ENCODE results near the gene SMIM22. TPM values are rescaled to one million over a fixed set of nuclear protein-coding genes. Genes with fewer than 3 reads are reported as not detected.

SMIM22 gene
- total and polyA plus RNA-seq, 2 of the 8 experiments (the other 6 are each of a cell fraction or from before 2014, with no cell fraction given) = not detected

DNA sequence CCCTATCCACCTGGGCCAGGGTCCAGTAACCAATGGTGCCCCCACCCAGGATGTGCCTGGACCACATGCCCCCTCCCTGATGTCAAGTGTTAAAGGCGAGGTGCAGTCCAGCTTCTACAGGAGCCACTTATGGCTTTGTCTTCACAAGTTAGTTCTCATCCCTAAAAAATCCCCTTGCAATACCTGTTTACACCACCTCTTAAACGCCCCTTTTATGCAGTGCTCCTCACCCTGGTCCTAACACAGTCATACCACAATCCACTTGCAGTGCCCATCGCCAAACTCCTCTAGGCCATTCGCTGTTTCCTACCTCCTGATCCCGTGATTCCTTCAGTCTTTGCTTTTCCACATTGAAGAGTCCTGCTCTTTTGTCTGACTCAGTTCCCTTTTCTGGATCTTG lies 44.8 kb downstream of the SMIM22 start:
- no peak overlapping the region for H3K14ac ChIP-seq (ENCODE audit: insufficient read length)
- no peak overlapping the region for H2BK20ac ChIP-seq (ENCODE audit: low read length)
- H3K27ac ChIP-seq (ENCODE audit: low read depth, low read length) = no peak overlapping the region
- H4K91ac ChIP-seq (replicated peaks; ENCODE audit: insufficient read length, low read length) = no peak overlapping the region
- no peak overlapping the region for H2AK5ac ChIP-seq (ENCODE audit: low read depth, low read length)
- no peak overlapping the region for H2AFZ ChIP-seq (ENCODE audit: low read length)
- H3K9me3 ChIP-seq (ENCODE audit: insufficient read depth in 2 of 2, low read depth in 1 of 2, low read length in 1 of 2) = no peaks in the 10 kb centered on the region
- peaks cover 2% of the 10 kb centered on the region; the same call in 1 of the 2 replicates for H3K79me1 ChIP-seq (ENCODE audit: low read depth, low read length)
- H3K4me3 ChIP-seq (ENCODE audit: extremely low read depth in 1 of 4, insufficient read depth in 2 of 4, low read depth in 3 of 4, low read length in 4 of 4) = no peak overlapping the region
- H2BK12ac ChIP-seq (ENCODE audit: low read depth, low read length) = no peak overlapping the region
- CTCF ChIA-PET (ENCODE audit: partially characterized antibody) = interaction anchor here (1.4 kb wide), 1 partner anchor 14 kb away, joined by 3 read pairs; no protein-coding TSS in a partner anchor
- no peak overlapping the region for H3K23ac ChIP-seq (ENCODE audit: insufficient read length)
- peaks cover 0 to 8% of the 10 kb centered on the region in 2 experiments for H4K20me1 ChIP-seq (replicated peaks in 1 of 2; ENCODE audit: control insufficient read depth in 1 of 2, insufficient read depth in 2 of 2, low read length in 2 of 2)
- no peak overlapping the region for H3K4me2 ChIP-seq (ENCODE audit: insufficient read depth in 1 of 2, low read depth in 2 of 2, low read length in 2 of 2)
- no peaks in the 10 kb centered on the region for H3K4me1 ChIP-seq (replicated peaks in 1 of 4; ENCODE audit: control insufficient read depth in 3 of 4, insufficient read depth in 4 of 4, low read length in 3 of 4)
- WGBS, 2 experiments (ENCODE audit: extremely low coverage in 1 of 2, insufficient coverage in 1 of 2, insufficient read length in 1 of 2, insufficient replicate concordance in 2 of 2, low coverage in 1 of 2, low lambda C conversion rate in 2 of 2, missing lambda C conversion rate in 1 of 2) = 88% methylated on average over 5 of the region's 5 CpGs; no CpG with 5 or more reads in 1 of the 2 experiments
- H3K56ac ChIP-seq (replicated peaks; ENCODE audit: insufficient read length, low read depth, low read length) = no peak overlapping the region
- H3K9ac ChIP-seq (replicated peaks in 1 of 4; ENCODE audit: extremely low read depth in 1 of 4, low read depth in 3 of 4, low read length in 3 of 4) = no peak overlapping the region
- no peak overlapping the region for H2BK5ac ChIP-seq (ENCODE audit: low read depth, low read length)
- FAIRE-seq (no peak), DNase-seq (ENCODE audit: low read depth in 1 of 2, low spot score in 2 of 2) (no peak)
- H2BK120ac ChIP-seq (replicated peaks; ENCODE audit: low read depth, low read length) = no peak overlapping the region
- no peak overlapping the region for H4K8ac ChIP-seq (ENCODE audit: extremely low read depth, insufficient read depth, low read length)
- POLR2A ChIA-PET (ENCODE audit: partially characterized antibody) = no interaction called here
- peaks cover 15 to 62% (median 50%) of the 10 kb centered on the region in 4 experiments for H3K36me3 ChIP-seq (ENCODE audit: control insufficient read depth in 2 of 4, insufficient read depth in 4 of 4, low read length in 3 of 4)
- no peak overlapping the region for H3K4ac ChIP-seq (replicated peaks; ENCODE audit: insufficient read length, low read depth, low read length)
- H3K23me2 ChIP-seq (ENCODE audit: low read depth, low read length) = no peaks in the 10 kb centered on the region
- H3K27me3 ChIP-seq (replicated peaks in 1 of 4; ENCODE audit: control insufficient read depth in 3 of 4, extremely low read depth in 1 of 4, insufficient read depth in 3 of 4, low read length in 3 of 4) = no peaks in the 10 kb centered on the region
- H3K79me2 ChIP-seq (ENCODE audit: control insufficient read depth in 1 of 2, insufficient read depth in 2 of 2, low read length in 2 of 2) = peaks cover 0 to 8% of the 10 kb centered on the region in 2 experiments; a peak in 2 of 4 replicates
- no peak overlapping the region for H4K5ac ChIP-seq (ENCODE audit: insufficient read length, low read depth, low read length)
- no peak overlapping the region for H3K18ac ChIP-seq (ENCODE audit: extremely low read depth, low read length)
- no peak overlapping the region for H2BK15ac ChIP-seq (ENCODE audit: low read length)

All from H1 (cell line).